Natural killer cell treated with Interleukin-12 subunit alpha and Interleukin-12 subunit beta and Interleukin-15 and Interleukin-18, amount 100 ng/mL, for 72 hours (primary cell): Measurements from ENCODE around the gene KIAA1191. TPM values are rescaled to one million over a fixed set of nuclear protein-coding genes. Genes with fewer than 3 reads are reported as not detected.

Source experiments
- ATAC-seq, 2 donors: fragments of 150-1000 bp; cut with Tn5 transposase in 1 of 2; sonication (Bioruptor Pico), chemical (Tn5 transposase) in 1 of 2; 2 replicates each; pipeline ENCODE4 v1.10.0; 2021
- DNase-seq: peaks from one replicate; pipeline ENCODE4 v3.0.0; 2022; ENCODE audit warnings: low spot score
- H3K27ac Mint-ChIP-seq, 2 donors: 1 replicate in 1 of 2; 2 replicates in 1 of 2; pipeline ENCODE4 v1.8.0; 2022; ENCODE audit warnings: mixed read lengths in 2 of 2, mild to moderate bottlenecking in 1 of 2, moderate library complexity in 1 of 2
- H3K27me3 Mint-ChIP-seq, 2 donors: 1 replicate in 1 of 2; 2 replicates in 1 of 2; pipeline ENCODE4 v1.8.0; 2022; ENCODE audit warnings: mixed read lengths in 2 of 2
- H3K36me3 Mint-ChIP-seq: one replicate; pipeline ENCODE4 v1.8.0; 2022; ENCODE audit warnings: mixed read lengths
- H3K4me1 Mint-ChIP-seq, 2 donors: 1 replicate in 1 of 2; 2 replicates in 1 of 2; pipeline ENCODE4 v1.8.0; 2022; ENCODE audit warnings: low read depth in 2 of 2, mixed read lengths in 2 of 2, mild to moderate bottlenecking in 1 of 2
- H3K4me3 Mint-ChIP-seq: one replicate; pipeline ENCODE4 v1.8.0; 2022; ENCODE audit warnings: mixed read lengths
- H3K9me3 Mint-ChIP-seq: 2 replicates; pipeline ENCODE4 v1.8.0; 2022; ENCODE audit warnings: mixed read lengths
- total RNA-seq, 2 donors: library from RNA; stranded (reverse); gene quantifications; one replicate each; pipeline ENCODE4 v1.2.3, GENCODE V29; 2022

KIAA1191 gene
- total RNA-seq, 2 donors from 2014 or later = 61.1 to 66.7 TPM

DNA sequence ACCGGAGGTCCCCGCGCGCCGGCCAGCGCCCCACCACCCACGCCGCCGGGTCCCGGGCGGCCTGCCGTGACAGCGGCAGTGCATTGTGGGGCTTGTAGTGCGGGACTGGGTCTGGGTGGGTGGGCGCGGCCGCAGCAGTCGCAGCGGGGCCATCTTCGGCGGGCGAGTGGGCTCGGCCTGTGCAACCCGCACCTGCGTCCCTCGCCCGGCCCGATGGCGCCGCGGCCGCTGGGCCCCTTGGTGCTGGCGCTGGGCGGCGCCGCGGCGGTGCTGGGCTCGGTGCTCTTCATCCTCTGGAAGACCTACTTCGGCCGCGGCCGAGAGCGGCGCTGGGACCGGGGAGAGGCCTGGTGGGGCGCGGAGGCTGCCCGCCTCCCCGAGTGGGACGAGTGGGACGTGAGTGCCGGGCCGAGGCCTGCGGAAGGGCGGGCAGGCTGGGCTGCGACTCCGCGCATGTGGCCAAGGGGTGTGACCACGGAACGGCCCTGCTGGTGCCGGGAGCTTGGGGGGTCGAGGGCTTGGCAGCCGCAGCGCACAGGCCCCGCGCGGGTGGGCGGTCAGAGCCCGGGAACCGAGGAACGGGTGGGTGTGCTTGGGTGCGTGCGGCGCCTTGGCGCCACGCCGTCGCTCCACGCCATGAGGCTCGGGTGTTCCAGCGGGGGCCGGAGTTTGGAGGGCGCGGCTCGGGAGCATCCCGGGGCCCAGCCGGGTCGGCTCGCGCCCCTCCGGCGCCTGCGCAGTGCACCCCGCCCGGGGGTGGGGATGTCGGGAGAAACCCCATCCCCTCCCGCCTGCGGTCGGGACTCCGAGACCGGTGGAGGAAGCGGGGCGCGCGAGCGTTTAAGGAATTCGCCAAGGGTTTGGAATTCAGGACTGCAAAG lies 4.0 kb upstream of the KIAA1191 start, which contains the start of gene ARL10:
Gene ARL10 (plus strand): TSS at position 137 of the 881 bp plus-strand sequence. CDS start 77 bp downstream, at position 214.
- Mint-ChIP-seq H3K4me1 (peaks cover 17 to 21% of the 10 kb centered on the region in 2 donors), H3K9me3 (no peaks in the 10 kb centered on the region), H3K27me3 (no peaks in the 10 kb centered on the region), H3K36me3 (peaks cover 4% of the 10 kb centered on the region), H3K27ac (peak within 1 kb of the TSS; percentile 57 to 80), H3K4me3 (peak within 1 kb of the TSS; percentile 64)
- ATAC-seq (peak; percentile 56 to 63), DNase-seq (peak; percentile 84)

DNA sequence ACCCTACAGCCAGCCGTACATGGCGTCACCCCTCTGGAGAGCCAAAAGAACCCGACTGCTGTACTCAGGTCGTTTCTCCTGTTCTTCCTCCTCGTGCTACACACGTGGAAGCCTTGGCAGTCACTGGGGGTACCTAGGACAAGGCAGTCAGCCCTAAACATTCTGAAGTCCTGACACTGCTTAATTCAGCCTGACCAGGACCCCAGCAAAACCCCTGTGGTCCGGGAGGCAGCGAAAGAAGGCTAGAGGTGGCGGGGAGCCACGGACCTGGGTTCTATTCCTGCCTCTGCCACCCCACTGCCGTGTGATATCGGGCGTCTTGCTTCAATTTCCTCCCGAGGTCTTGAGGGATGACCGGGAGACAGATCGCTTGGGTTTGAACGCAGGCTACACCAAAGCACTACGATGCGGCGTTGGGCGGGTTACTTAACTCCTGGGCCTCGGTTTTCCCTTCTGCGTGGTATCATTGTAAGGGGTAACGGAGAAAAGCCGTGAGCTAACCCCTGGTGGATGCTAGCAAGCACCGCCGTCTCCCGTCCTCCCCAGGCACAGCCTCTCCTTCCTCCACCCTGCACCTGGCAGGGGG lies 3.3 kb upstream of the KIAA1191 start:
- H3K9me3 Mint-ChIP-seq = no peaks in the 10 kb centered on the region
- ATAC-seq (no peak), DNase-seq (no peak)
- H3K4me1 Mint-ChIP-seq = peaks cover 18 to 22% of the 10 kb centered on the region in 2 donors
- peak overlapping the region; percentile 64 for H3K4me3 Mint-ChIP-seq
- H3K27ac Mint-ChIP-seq = peak overlapping the region; percentile 57 to 60
- H3K27me3 Mint-ChIP-seq = no peaks in the 10 kb centered on the region
- H3K36me3 Mint-ChIP-seq = peaks cover 4% of the 10 kb centered on the region

- ATAC-seq = no peak
- Mint-ChIP-seq H3K9me3 (no peaks in the 10 kb centered on the region), H3K27ac (peak overlapping the region; percentile 70 to 90), H3K4me3 (peak overlapping the region; percentile 90), H3K27me3 (no peaks in the 10 kb centered on the region), H3K36me3 (peaks cover 9% of the 10 kb centered on the region), H3K4me1 (peaks cover 27 to 32% of the 10 kb centered on the region in 2 donors)
- DNase-seq = no peak
These were observed 598 bp upstream of the KIAA1191 start for GRCh38 chr5:176362233-176362490.

- Mint-ChIP-seq H3K27me3 (no peaks in the 10 kb centered on the region), H3K4me3 (peak overlapping the region; percentile 90), H3K27ac (peak overlapping the region; percentile 70 to 90), H3K36me3 (peaks cover 10% of the 10 kb centered on the region), H3K4me1 (peaks cover 24 to 32% of the 10 kb centered on the region in 2 donors), H3K9me3 (no peaks in the 10 kb centered on the region)
- DNase-seq (no peak), ATAC-seq (no peak)
These were observed 599 bp downstream of the KIAA1191 start for GRCh38 chr5:176360894-176361436.

- Mint-ChIP-seq H3K36me3 (peaks cover 14% of the 10 kb centered on the region), H3K27ac (peak overlapping the region; percentile 41 to 43), H3K9me3 (no peaks in the 10 kb centered on the region), H3K4me1 (peaks cover 27 to 36% of the 10 kb centered on the region in 2 donors), H3K27me3 (no peaks in the 10 kb centered on the region), H3K4me3 (peak overlapping the region; percentile 90)
- no peak for DNase-seq
- no peak for ATAC-seq
These were observed 1.9 kb downstream of the KIAA1191 start for GRCh38 chr5:176359658-176360057.

DNA sequence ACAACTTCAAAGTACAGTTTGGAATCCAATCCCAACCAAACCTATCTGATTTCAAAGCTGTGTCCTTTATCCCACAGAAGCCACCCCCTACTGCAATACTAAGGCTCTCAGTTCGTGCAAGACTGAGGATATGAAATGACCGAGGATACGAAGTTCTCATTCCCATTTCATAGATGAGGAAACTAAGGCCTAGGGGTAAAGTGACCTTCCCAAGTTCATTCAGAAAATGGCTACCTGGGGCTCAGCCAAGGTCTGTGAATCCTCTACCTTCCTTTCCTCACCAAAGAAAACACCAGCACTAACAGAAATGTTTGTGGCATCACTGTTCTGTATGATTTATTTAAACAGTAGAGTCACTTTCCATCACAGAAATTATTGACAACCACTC lies 5.4 kb downstream of the KIAA1191 start:
- Mint-ChIP-seq H3K4me3 (no peak overlapping the region), H3K4me1 (peaks cover 36 to 37% of the 10 kb centered on the region in 2 donors), H3K9me3 (no peaks in the 10 kb centered on the region), H3K27ac (no peak overlapping the region), H3K27me3 (no peaks in the 10 kb centered on the region), H3K36me3 (peaks cover 20% of the 10 kb centered on the region)
- ATAC-seq = no peak
- DNase-seq = no peak

GRCh38 chr5:176355400-176356178 lies 6.0 kb downstream of the KIAA1191 start:
- peaks cover 36 to 40% of the 10 kb centered on the region in 2 donors for H3K4me1 Mint-ChIP-seq
- ATAC-seq (no peak), DNase-seq (no peak)
- no peak overlapping the region for H3K27ac Mint-ChIP-seq
- H3K27me3 Mint-ChIP-seq = no peaks in the 10 kb centered on the region
- H3K4me3 Mint-ChIP-seq = no peak overlapping the region
- H3K36me3 Mint-ChIP-seq = peaks cover 20% of the 10 kb centered on the region
- no peaks in the 10 kb centered on the region for H3K9me3 Mint-ChIP-seq

DNA sequence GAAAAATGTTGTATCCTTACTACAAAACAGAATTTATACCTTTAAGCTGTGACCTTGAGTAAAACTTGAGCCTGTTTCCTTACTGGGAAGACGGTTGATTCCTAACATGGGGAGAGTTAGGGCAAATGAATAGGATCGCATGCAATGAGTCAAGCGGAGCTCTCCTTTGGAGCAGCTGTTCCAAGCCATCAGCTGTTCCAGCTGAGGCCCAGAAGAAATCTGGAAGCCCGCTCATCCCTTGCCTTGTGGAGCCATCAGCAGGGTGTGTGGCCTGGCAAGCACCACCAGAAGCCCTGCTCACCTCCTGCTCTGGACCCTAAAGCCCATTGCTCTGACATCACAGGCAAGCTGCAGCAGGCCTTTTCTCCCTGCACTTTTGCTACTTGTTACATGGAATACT lies 8.0 kb downstream of the KIAA1191 start:
- Mint-ChIP-seq H3K36me3 (peaks cover 32% of the 10 kb centered on the region), H3K4me1 (peaks cover 34 to 43% of the 10 kb centered on the region in 2 donors), H3K9me3 (no peaks in the 10 kb centered on the region), H3K27ac (no peak overlapping the region), H3K4me3 (no peak overlapping the region), H3K27me3 (no peaks in the 10 kb centered on the region)
- ATAC-seq (no peak), DNase-seq (no peak)

GRCh38 chr5:176352116-176352878 lies 9.3 kb downstream of the KIAA1191 start:
- no peaks in the 10 kb centered on the region for H3K27me3 Mint-ChIP-seq
- H3K9me3 Mint-ChIP-seq = no peaks in the 10 kb centered on the region
- DNase-seq (no peak), ATAC-seq (no peak)
- peaks cover 23 to 33% of the 10 kb centered on the region in 2 donors for H3K4me1 Mint-ChIP-seq
- H3K4me3 Mint-ChIP-seq = no peak overlapping the region
- peak overlapping the region in 1 of 2 donors; percentile 56 for H3K27ac Mint-ChIP-seq
- H3K36me3 Mint-ChIP-seq = peaks cover 31% of the 10 kb centered on the region

DNA sequence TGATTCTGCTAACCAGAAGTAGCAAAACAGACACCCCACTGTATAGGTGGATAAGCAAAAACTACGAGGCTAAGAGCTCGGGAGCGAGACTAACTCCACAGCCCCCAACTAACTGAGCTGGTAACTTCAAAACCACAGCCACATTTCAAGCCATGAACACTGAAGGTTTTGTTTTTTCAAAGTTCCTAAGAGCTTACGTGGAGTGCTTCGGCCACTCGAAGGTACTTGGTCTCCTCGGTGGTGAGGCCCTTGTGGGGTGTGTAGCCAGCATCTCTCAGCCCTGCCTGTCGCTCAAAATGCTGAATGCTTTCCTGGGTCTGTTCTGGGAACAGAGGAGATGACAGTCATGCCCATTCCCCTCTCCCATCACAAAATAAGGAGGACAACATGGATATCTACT lies 11.1 kb downstream of the KIAA1191 start:
- DNase-seq (no peak), ATAC-seq (no peak)
- Mint-ChIP-seq H3K36me3 (peaks cover 34% of the 10 kb centered on the region), H3K4me3 (no peak overlapping the region), H3K27me3 (no peaks in the 10 kb centered on the region), H3K9me3 (no peaks in the 10 kb centered on the region), H3K27ac (no peak overlapping the region), H3K4me1 (peaks cover 22 to 33% of the 10 kb centered on the region in 2 donors)

DNA sequence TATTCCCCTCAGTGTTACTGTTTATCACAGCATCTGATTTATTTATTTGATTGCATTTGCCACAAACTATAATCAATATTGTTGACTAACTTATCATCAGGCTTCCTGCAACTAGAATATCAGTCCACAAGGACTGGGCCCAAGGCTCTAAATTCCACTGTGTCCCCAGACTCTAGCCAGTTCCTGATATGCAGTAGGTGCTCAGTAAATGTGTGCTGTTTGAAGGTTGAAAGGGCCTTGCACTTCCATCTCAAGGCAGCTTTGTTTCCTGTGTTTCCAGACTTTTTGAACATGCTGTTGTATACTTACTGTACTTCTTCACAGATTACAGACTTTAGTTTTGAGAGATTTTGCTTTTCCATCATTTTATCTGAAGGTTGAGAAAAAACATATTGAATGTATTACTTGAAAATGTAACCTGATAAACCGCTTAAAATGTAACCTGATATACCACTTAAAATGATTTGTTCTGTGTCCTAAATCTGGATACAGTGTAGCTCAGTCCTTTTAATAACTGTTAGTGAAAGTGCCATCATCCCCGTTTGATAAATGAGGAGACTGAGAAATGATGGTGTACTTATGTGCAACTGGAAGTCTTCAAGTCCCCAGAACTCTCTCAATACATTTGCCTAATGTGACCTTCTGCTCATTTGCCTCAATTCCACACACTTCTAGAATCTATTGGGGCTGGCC lies 18.7 kb downstream of the KIAA1191 start:
- H3K4me1 Mint-ChIP-seq = no peaks in the 10 kb centered on the region
- DNase-seq (no peak), ATAC-seq (no peak)
- H3K36me3 Mint-ChIP-seq = peaks cover 6% of the 10 kb centered on the region
- H3K27ac Mint-ChIP-seq = no peak overlapping the region
- no peaks in the 10 kb centered on the region for H3K27me3 Mint-ChIP-seq
- H3K9me3 Mint-ChIP-seq = no peaks in the 10 kb centered on the region
- H3K4me3 Mint-ChIP-seq = no peak overlapping the region

- H3K4me1 Mint-ChIP-seq = no peaks in the 10 kb centered on the region
- H3K27ac Mint-ChIP-seq = no peak overlapping the region
- no peak overlapping the region for H3K4me3 Mint-ChIP-seq
- DNase-seq (no peak), ATAC-seq (no peak)
- H3K27me3 Mint-ChIP-seq = no peaks in the 10 kb centered on the region
- no peaks in the 10 kb centered on the region for H3K9me3 Mint-ChIP-seq
- H3K36me3 Mint-ChIP-seq = peaks cover 5% of the 10 kb centered on the region
These were observed 19.4 kb downstream of the KIAA1191 start for GRCh38 chr5:176342158-176342483.
